GM12878 (cell line): ENCODE results near the gene SIL1. TPM values are rescaled to one million over a fixed set of nuclear protein-coding genes. Genes with fewer than 3 reads are reported as not detected.

Experiments used
- ATAC-seq: fragments of 200-7000 bp; cut with Tn5 transposase; 3 replicates; pipeline ENCODE4 v1.9.1; 2020; ENCODE audit warnings: mild to moderate bottlenecking, moderate library complexity
- BruUV-seq: library from RNA; stranded (reverse); fragments of 400-500 nt; replicated peaks from 2 replicates; lab custom pipeline; 2021; lab: Mats Ljungman, UMichigan
- CTCF ChIA-PET: fragments of 300-600 bp; sonication (Branson Sonifier 250); formaldehyde crosslinking; extraction: SDS; loops from one replicate; lab custom pipeline; 2021; ENCODE audit warnings: inconsistent platforms; lab: Yijun Ruan, JAX
- POLR2A ChIA-PET: fragments of 350-600 bp; formaldehyde crosslinking; extraction: SDS; loops from one replicate; lab custom pipeline; 2021; ENCODE audit warnings: inconsistent platforms; lab: Charles Lee
- RAD21 ChIA-PET: fragments of 300-600 bp; sonication (Branson Sonifier 250); formaldehyde crosslinking; loops from one replicate; lab custom pipeline; 2023; ENCODE audit warnings: antibody characterized with exemption; ENCODE audit not compliant: unreplicated experiment; lab: Charles Lee
- SMC1A ChIA-PET: fragments of 300-600 bp; sonication (Branson Sonifier 250); formaldehyde crosslinking; loops from one replicate; lab custom pipeline; 2023; ENCODE audit not compliant: unreplicated experiment, uncharacterized antibody; lab: Charles Lee
- DNase-seq: peaks from one replicate; pipeline ENCODE4 v3.0.0-alpha.2; 2011; ENCODE audit warnings: low read depth, low spot score
- FAIRE-seq: peaks from 3 replicates; lab custom pipeline; 2011; peaks lifted over from hg19 to GRCh38; lab: Jason Lieb, UNC
- H2AFZ ChIP-seq: 2 replicates; pipeline ENCODE4 v1.6.0; 2011; ENCODE audit warnings: low read depth, low read length, control low read depth; ENCODE audit not compliant: control insufficient read depth
- H3K27ac ChIP-seq: 2 replicates; pipeline ENCODE4 v1.5.1; 2011; ENCODE audit warnings: control low read depth; ENCODE audit not compliant: control insufficient read depth, insufficient read depth
- H3K27me3 ChIP-seq, 2 experiments: replicated peaks in 1 of 2; 2 replicates each; pipeline versions ENCODE4 v1.6.0 to v1.6.1; 2011; ENCODE audit warnings: low read length in 1 of 2; ENCODE audit not compliant: control insufficient read depth in 2 of 2, insufficient read depth in 2 of 2
- H3K36me3 ChIP-seq, 2 experiments: 2 replicates each; pipeline ENCODE4 v1.5.1; 2011; ENCODE audit warnings: low read length in 1 of 2; ENCODE audit not compliant: control insufficient read depth in 2 of 2, insufficient read depth in 2 of 2
- H3K4me1 ChIP-seq: 2 replicates; pipeline ENCODE4 v1.6.1; 2011; ENCODE audit warnings: mild to moderate bottlenecking, low read length, moderate library complexity, mixed read lengths; ENCODE audit not compliant: control insufficient read depth, insufficient read depth
- H3K4me2 ChIP-seq: 2 replicates; pipeline ENCODE4 v1.6.0; 2011; ENCODE audit warnings: control low read depth; ENCODE audit not compliant: control insufficient read depth, insufficient read depth
- H3K4me3 ChIP-seq: fragments of 200-600 bp; sonication (generic); 2 replicates; pipeline ENCODE4 v1.5.1; 2016
- H3K79me2 ChIP-seq: 2 replicates; pipeline ENCODE4 v1.6.0; 2011; ENCODE audit warnings: low read length; ENCODE audit not compliant: control insufficient read depth, insufficient read depth
- H3K9ac ChIP-seq: 2 replicates; pipeline ENCODE4 v1.8.0; 2011; ENCODE audit warnings: low read length, control low read depth, mixed read lengths; ENCODE audit not compliant: control insufficient read depth, insufficient read depth
- H3K9me3 ChIP-seq: replicated peaks from 3 replicates; pipeline ENCODE4 v1.5.1; 2011; ENCODE audit warnings: mild to moderate bottlenecking, low read length; ENCODE audit not compliant: control insufficient read depth, insufficient read depth
- H4K20me1 ChIP-seq: 2 replicates; pipeline ENCODE4 v1.6.0; 2011; ENCODE audit not compliant: control insufficient read depth, insufficient read depth
- ASH2L ChIP-seq: fragments of 300-600, 200-600 bp; sonication (generic); IDR thresholded peaks from 2 replicates; pipeline ENCODE4 v1.6.1; 2017; ENCODE audit warnings: low read depth, mild to moderate bottlenecking, borderline replicate concordance
- CEBPB ChIP-seq, 2 experiments: fragments of 150-350 bp in 1 of 2; IDR thresholded peaks; 2 replicates each; pipeline ENCODE4 v1.6.1; 2012 to 2014; ENCODE audit warnings: low read depth in 2 of 2, low read length in 2 of 2, borderline replicate concordance in 1 of 2, inconsistent platforms in 1 of 2
- E2F4 ChIP-seq: IDR thresholded peaks from 2 replicates; pipeline ENCODE4 v1.6.1; 2012; ENCODE audit warnings: low read depth, low read length, improper control_type of control experiment
- MLLT1 ChIP-seq: fragments of 450-650 bp; IDR thresholded peaks from 2 replicates; pipeline ENCODE4 v1.6.1; 2016; ENCODE audit warnings: mild to moderate bottlenecking
- NKRF ChIP-seq: fragments of 450-650 bp; conservative IDR thresholded peaks from 2 replicates; pipeline ENCODE4 v1.6.1; 2017; ENCODE audit warnings: mild to moderate bottlenecking, moderate library complexity
- YY1 ChIP-seq: IDR thresholded peaks from 2 replicates; pipeline ENCODE4 v1.6.1; 2011; ENCODE audit warnings: low read depth, mild to moderate bottlenecking, low read length
- WGBS: methylation state at CpG from one replicate; pipeline ENCODE4 v1.1.6; 2016; ENCODE audit warnings: low lambda C conversion rate; ENCODE audit not compliant: insufficient replicate concordance, insufficient coverage; ENCODE audit errors: missing lambda C conversion rate; 5-methylcytosine and 5-hydroxymethylcytosine counted together
- in situ Hi-C: fragments of 300-500 bp; cut with MboI; formaldehyde crosslinking; loops from 9 replicates; pipeline ENCODE4 v1.14.3; 2018; ENCODE audit warnings: mixed read lengths
- intact Hi-C: fragments of 100-400 bp; cut with micrococcal nuclease; formaldehyde crosslinking; loops from one replicate; pipeline ENCODE4 v1.14.2; 2022; ENCODE audit not compliant: unreplicated experiment
- polyA plus RNA-seq, 11 experiments: library from polyadenylated mRNA; depleted of rRNA in 4 of 11; unstranded in 6 of 11; stranded (reverse) in 5 of 11; fragments of >200 nt; fragmentation: Nextera tagmentation in 4 of 11; fragmentation: Illumina TruSeq in 1 of 11; extraction: Ambion mirVana in 4 of 11; extraction: Trizol in 1 of 11; gene quantifications; 1 replicate in 1 of 11; 2 replicates in 10 of 11; pipeline versions ENCODE4 v1.2.1 to v1.2.3, GENCODE V29; 2011 to 2016; ENCODE audit warnings: inconsistent platforms in 2 of 11, missing spikeins in 2 of 11, low read depth in 1 of 11
- total RNA-seq, 4 experiments: library from RNA; depleted of rRNA in 3 of 4; stranded (reverse); fragments of >200 nt in 3 of 4; fragmentation: Illumina TruSeq in 1 of 4; extraction: Trizol in 1 of 4; gene quantifications; 2 replicates each; pipeline versions ENCODE4 v1.2.1 to v1.2.3, GENCODE V29; 2013 to 2021

The SIL1 gene
- total and polyA plus RNA-seq, 10 of the 15 experiments (the other 5 are each of a cell fraction or from before 2014, with no cell fraction given) = 4.1 to 49.8 (median 29.4) TPM

GRCh38 chr5:138938526-138938925, 259.6 kb downstream of the SIL1 start:
- no peak overlapping the region for H3K4me2 ChIP-seq
- H3K4me1 ChIP-seq = no peaks in the 10 kb centered on the region
- DNase-seq = no peak
- BruUV-seq = no TSS peak
- TF ChIP-seq E2F4 (no peak), CEBPB (IDR thresholded peaks at IDR 0.05; ENCODE audit: borderline replicate concordance in 1 of 2, low read depth in 2 of 2, low read length in 2 of 2) (no peak), MLLT1 (no peak), YY1 (no peak), NKRF (no peak), ASH2L (no peak)
- H4K20me1 ChIP-seq = no peaks in the 10 kb centered on the region
- ChIA-PET CTCF (no interaction called here), RAD21 (no interaction called here), POLR2A (no interaction called here), SMC1A (no interaction called here)
- H2AFZ ChIP-seq = no peak overlapping the region
- no peak overlapping the region for H3K9ac ChIP-seq
- ATAC-seq = no peak
- H3K9me3 ChIP-seq = no peaks in the 10 kb centered on the region
- no peak overlapping the region for H3K27ac ChIP-seq
- H3K27me3 ChIP-seq = no peaks in the 10 kb centered on the region
- peaks cover 3 to 8% of the 10 kb centered on the region in 2 experiments; a peak in 3 of 4 replicates for H3K36me3 ChIP-seq
- no peak overlapping the region for H3K4me3 ChIP-seq
- FAIRE-seq = no peak
- H3K79me2 ChIP-seq = no peaks in the 10 kb centered on the region
- in situ Hi-C loops (no loop called here), intact Hi-C loops (no loop called here)
- WGBS = 95% methylated on average over 5 of the region's 5 CpGs
